ENCODE results near the gene ZNF575.
A peak's percentile ranks its signal among the peaks of the same experiment; 100 is the strongest.

ZNF575 gene

GRCh38 chr19:43532962-43533545 lies at the start of gene ZNF575:
Gene ZNF575 (plus strand): TSS chr19:43533188. CDS start chr19:43534423, 1,235 bp downstream.
- DNase-seq, result peak; percentile 71 to 94 (median 88)

- no peak for DNase-seq
These were observed 49.7 kb upstream of the ZNF575 start for GRCh38 chr19:43483281-43483680.

GRCh38 chr19:43485951-43486350 lies 47.0 kb upstream of the ZNF575 start:
- DNase-seq, result no peak

- no peak for DNase-seq
These were observed 46.6 kb upstream of the ZNF575 start for GRCh38 chr19:43486412-43486811.

GRCh38 chr19:43488179-43488578 lies 44.8 kb upstream of the ZNF575 start:
- no peak for DNase-seq

- DNase-seq, result no peak
These were observed 43.7 kb upstream of the ZNF575 start for GRCh38 chr19:43489310-43489709.

GRCh38 chr19:43489979-43490599 lies 42.9 kb upstream of the ZNF575 start:
- no peak for DNase-seq

GRCh38 chr19:43490759-43491158 lies 42.2 kb upstream of the ZNF575 start:
- DNase-seq, result no peak

GRCh38 chr19:43495082-43495481 lies 37.9 kb upstream of the ZNF575 start:
- no peak for DNase-seq

GRCh38 chr19:43496960-43497359 lies 36.0 kb upstream of the ZNF575 start:
- DNase-seq, result no peak

GRCh38 chr19:43498233-43498842 lies 34.6 kb upstream of the ZNF575 start:
- DNase-seq, result no peak

- DNase-seq, result no peak
These were observed 33.9 kb upstream of the ZNF575 start for GRCh38 chr19:43499042-43499441.

- no peak for DNase-seq
These were observed 31.1 kb upstream of the ZNF575 start for GRCh38 chr19:43501661-43502418.

- no peak for DNase-seq
These were observed 30.5 kb upstream of the ZNF575 start for GRCh38 chr19:43502419-43502976.

- DNase-seq, result peak; percentile 10 to 89 (median 82)
These were observed 29.2 kb upstream of the ZNF575 start for GRCh38 chr19:43503501-43504425.

- DNase-seq, result peak in 6 of 14 donors; percentile 1 to 65 (median 49)
These were observed 28.4 kb upstream of the ZNF575 start, which contains the start of gene PHLDB3 for GRCh38 chr19:43504426-43505185. Gene PHLDB3 (minus strand): TSS chr19:43504746. CDS start chr19:43504118, 628 bp downstream.

- DNase-seq, result no peak
These were observed 27.9 kb upstream of the ZNF575 start for GRCh38 chr19:43505186-43505456.

- no peak for DNase-seq
These were observed 27.0 kb upstream of the ZNF575 start for GRCh38 chr19:43505941-43506340.

GRCh38 chr19:43506629-43507028 lies 26.4 kb upstream of the ZNF575 start:
- DNase-seq, result no peak

- DNase-seq, result no peak
These were observed 25.1 kb upstream of the ZNF575 start for GRCh38 chr19:43507880-43508279.

GRCh38 chr19:43510713-43511112 lies 22.3 kb upstream of the ZNF575 start:
- no peak for DNase-seq

Measured in C1 segment of cervical spinal cord (tissue), 14 donors.